GM21825 (cell line): ENCODE results near the gene RAB3C.
"Not testable (repeated sequence)": the region's sequence is repeated elsewhere in the genome, so short reads cannot be mapped to it uniquely, and the experiment has no call there.

Experiments used
- ATAC-seq: cut with Tn5 transposase; IDR thresholded peaks from one replicate; pipeline ENCODE4 v1.9.1; 2021; ENCODE audit warnings: mild to moderate bottlenecking, moderate library complexity; ENCODE audit not compliant: unreplicated experiment

RAB3C gene

GRCh38 chr5:58600613-58601012 is 17.7 kb downstream of the RAB3C start:
- not testable (repeated sequence) for ATAC-seq

GRCh38 chr5:58602889-58603288 is 20.0 kb downstream of the RAB3C start:
- not testable (repeated sequence) for ATAC-seq

- no peak for ATAC-seq
These were observed 23.2 kb downstream of the RAB3C start for GRCh38 chr5:58606064-58606463.

GRCh38 chr5:58615972-58616371 is 33.1 kb downstream of the RAB3C start:
- no peak for ATAC-seq

GRCh38 chr5:58617241-58617640 is 34.4 kb downstream of the RAB3C start:
- ATAC-seq: no peak

- no peak for ATAC-seq
These were observed 37.5 kb downstream of the RAB3C start for GRCh38 chr5:58620336-58620735.

GRCh38 chr5:58622936-58623871 is 40.3 kb downstream of the RAB3C start:
- no peak for ATAC-seq

GRCh38 chr5:58628626-58629025 is 45.8 kb downstream of the RAB3C start:
- no peak for ATAC-seq

- ATAC-seq: no peak
These were observed 46.6 kb downstream of the RAB3C start for GRCh38 chr5:58629271-58630159.

- no peak for ATAC-seq
These were observed 49.0 kb downstream of the RAB3C start for GRCh38 chr5:58631895-58632294.

- no peak for ATAC-seq
These were observed 52.5 kb downstream of the RAB3C start for GRCh38 chr5:58635416-58635815.

- no peak for ATAC-seq
These were observed 57.1 kb downstream of the RAB3C start for GRCh38 chr5:58640011-58640410.

GRCh38 chr5:58641533-58641932 is 58.7 kb downstream of the RAB3C start:
- no peak for ATAC-seq

- ATAC-seq: no peak
These were observed 66.0 kb downstream of the RAB3C start for GRCh38 chr5:58648846-58649245.

- ATAC-seq: no peak
These were observed 66.8 kb downstream of the RAB3C start for GRCh38 chr5:58649716-58650115.

- no peak for ATAC-seq
These were observed 70.6 kb downstream of the RAB3C start for GRCh38 chr5:58653521-58653920.

- no peak for ATAC-seq
These were observed 83.3 kb downstream of the RAB3C start for GRCh38 chr5:58666141-58666540.

GRCh38 chr5:58666598-58667581 is 84.0 kb downstream of the RAB3C start:
- ATAC-seq: no peak

- ATAC-seq: no peak
These were observed 87.7 kb downstream of the RAB3C start for GRCh38 chr5:58670582-58670981.

- no peak for ATAC-seq
These were observed 88.3 kb downstream of the RAB3C start for GRCh38 chr5:58671155-58671554.
